ENCODE measurements around the gene GPSM3.

DNA sequence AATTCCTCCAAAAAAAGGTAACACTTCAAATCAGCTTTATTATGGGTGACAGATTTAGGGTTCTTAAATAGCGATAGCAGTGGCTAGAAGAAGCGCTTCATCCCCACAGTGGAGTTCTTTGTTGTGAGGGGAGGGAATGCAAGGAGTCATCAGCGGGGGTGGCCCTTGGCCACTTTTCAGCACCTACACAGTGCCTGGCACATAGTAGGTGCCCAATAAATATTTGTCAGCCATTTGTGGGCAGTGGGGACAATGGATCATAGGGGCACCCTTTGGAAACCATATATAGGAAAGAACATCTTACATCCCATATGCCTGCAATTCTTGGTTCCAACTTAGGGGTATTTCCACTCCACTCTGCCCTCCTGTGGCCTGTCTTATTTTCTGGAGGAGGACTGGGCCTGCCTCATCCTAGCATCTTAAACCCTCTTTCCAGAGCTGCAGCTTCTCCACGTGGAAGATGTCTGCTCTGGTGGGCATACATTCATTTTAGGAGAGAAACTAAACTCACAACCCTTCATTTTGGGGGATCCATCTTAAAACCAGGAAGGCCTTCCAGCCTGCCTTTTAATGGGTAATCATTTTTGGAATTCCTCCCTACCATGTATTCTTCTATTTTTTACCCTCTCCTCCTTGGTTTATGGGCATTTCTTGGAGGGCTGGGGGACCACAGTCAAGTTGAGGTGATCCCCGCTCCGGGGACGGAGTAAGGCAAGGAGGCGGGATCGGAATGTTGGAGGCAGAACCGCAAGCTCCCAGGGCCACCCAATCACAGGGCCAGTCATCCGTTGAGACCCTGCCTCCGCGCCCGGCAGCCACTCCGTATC, 2.6 kb upstream of the GPSM3 start:
- no peak for TF ChIP-seq TAF1 (IDR thresholded peaks at IDR 0.05; ENCODE audit: low read depth)
- no peak for TF ChIP-seq FOXM1 (IDR thresholded peaks at IDR 0.05; ENCODE audit: borderline replicate concordance, low read depth)
- no peak for TF ChIP-seq CEBPB (IDR thresholded peaks at IDR 0.05)
- no peak for TF ChIP-seq EP300 (IDR thresholded peaks at IDR 0.05; ENCODE audit: borderline replicate concordance)
- peak; percentile 59; the same call in 1 of the 2 replicates for TF ChIP-seq TEAD4 (IDR thresholded peaks at IDR 0.05)
- TF ChIP-seq RAD21 (IDR thresholded peaks at IDR 0.05; ENCODE audit: low read depth): no peak; the same call in 1 of the 2 replicates
- TF ChIP-seq REST (IDR thresholded peaks at IDR 0.05; ENCODE audit: low read depth): no peak
- TF ChIP-seq TCF12 (IDR thresholded peaks at IDR 0.05; ENCODE audit: low read depth): no peak
- TF ChIP-seq, protein P1, sequence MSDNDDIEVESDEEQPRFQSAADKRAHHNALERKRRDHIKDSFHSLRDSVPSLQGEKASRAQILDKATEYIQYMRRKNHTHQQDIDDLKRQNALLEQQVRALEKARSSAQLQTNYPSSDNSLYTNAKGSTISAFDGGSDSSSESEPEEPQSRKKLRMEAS (IDR thresholded peaks at IDR 0.05): no peak
- TF ChIP-seq, protein P2, sequence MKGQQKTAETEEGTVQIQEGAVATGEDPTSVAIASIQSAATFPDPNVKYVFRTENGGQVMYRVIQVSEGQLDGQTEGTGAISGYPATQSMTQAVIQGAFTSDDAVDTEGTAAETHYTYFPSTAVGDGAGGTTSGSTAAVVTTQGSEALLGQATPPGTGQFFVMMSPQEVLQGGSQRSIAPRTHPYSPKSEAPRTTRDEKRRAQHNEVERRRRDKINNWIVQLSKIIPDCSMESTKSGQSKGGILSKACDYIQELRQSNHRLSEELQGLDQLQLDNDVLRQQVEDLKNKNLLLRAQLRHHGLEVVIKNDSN (IDR thresholded peaks at IDR 0.05): no peak
- TF ChIP-seq EGR1 (IDR thresholded peaks at IDR 0.05): no peak
- no peak; the same call in 1 of the 2 replicates for TF ChIP-seq YY1 (IDR thresholded peaks at IDR 0.05; ENCODE audit: low read depth)
- TF ChIP-seq NFIC (IDR thresholded peaks at IDR 0.05): no peak

All from Ishikawa (cell line).